Ishikawa (cell line): ENCODE results near the gene ALPL.

Experiments
- MAX ChIP-seq: IDR thresholded peaks from 2 replicates; pipeline ENCODE4 v1.6.1; 2012
- YY1 ChIP-seq: IDR thresholded peaks from 2 replicates; pipeline ENCODE4 v1.6.1; 2012; ENCODE audit warnings: low read depth

GRCh38 chr1:21489146-21489545 is 20.1 kb upstream of the ALPL start:
- no peak for TF ChIP-seq MAX
- no peak for TF ChIP-seq YY1
